ENCODE data around the gene CHRM4. TPM values are rescaled to one million over a fixed set of nuclear protein-coding genes. Genes with fewer than 3 reads are reported as not detected.

The CHRM4 gene
- total and polyA plus RNA-seq, 7 experiments from 2014 or later: 0.15 to 3.5 (median 0.48) TPM; not detected in 2

GRCh38 chr11:46377831-46378230 is 13.7 kb downstream of the CHRM4 start:
- H3K4me1 ChIP-seq (ENCODE audit: control insufficient read depth in 2 of 2, insufficient read depth in 2 of 2, low read length in 2 of 2): peaks cover 8% of the 10 kb centered on the region in 2 donors
- H3K4me3 ChIP-seq (ENCODE audit: low read length): no peak overlapping the region
- CTCF ChIA-PET: interaction anchor here (1.1 to 1.5 kb wide), 2 partner anchors 9 to 26 kb away, joined by 3 to 5 read pairs; no protein-coding TSS in a partner anchor
- H3K27me3 ChIP-seq (ENCODE audit: control insufficient read depth in 2 of 2, insufficient read depth in 2 of 2, low read length in 2 of 2): no peaks in the 10 kb centered on the region
- POLR2A ChIA-PET: interaction anchor here (0.6 to 2.2 kb wide), 6 partner anchors 10 to 126 kb away, joined by 3 to 9 read pairs (median 4); no protein-coding TSS in a partner anchor
- H3K36me3 ChIP-seq (ENCODE audit: control insufficient read depth in 2 of 3, insufficient read depth in 3 of 3, low read length in 3 of 3): peaks cover 13 to 60% (median 18%) of the 10 kb centered on the region in 3 experiments
- Mint-ChIP-seq H3K4me1 (peaks cover 0 to 13% (median 10%) of the 10 kb centered on the region in 7 donors), H3K27ac (peak overlapping the region in 5 of 9 donors; percentile 19 to 84 (median 65)), H3K4me3 (peak overlapping the region in 1 of 10 donors; percentile 25), H3K27me3 (peaks cover 0 to 6% (median 0%) of the 10 kb centered on the region in 5 donors), H3K36me3 (peaks cover 0 to 21% (median 10%) of the 10 kb centered on the region in 5 donors), H3K9me3 (peaks cover 0 to 4% (median 0%) of the 10 kb centered on the region in 11 donors)
- H3K27ac ChIP-seq (ENCODE audit: low read depth, low read length): no peak overlapping the region
- H3K9me3 ChIP-seq (ENCODE audit: control insufficient read depth in 2 of 3, low read length in 3 of 3): no peaks in the 10 kb centered on the region
- intact Hi-C loops (cut with micrococcal nuclease): loop anchor here in 1 of 2 donors (1.0 kb wide), 1 partner anchor 9 kb away; no protein-coding TSS in a partner anchor
- ATAC-seq (no peak), DNase-seq (no peak)

DNA sequence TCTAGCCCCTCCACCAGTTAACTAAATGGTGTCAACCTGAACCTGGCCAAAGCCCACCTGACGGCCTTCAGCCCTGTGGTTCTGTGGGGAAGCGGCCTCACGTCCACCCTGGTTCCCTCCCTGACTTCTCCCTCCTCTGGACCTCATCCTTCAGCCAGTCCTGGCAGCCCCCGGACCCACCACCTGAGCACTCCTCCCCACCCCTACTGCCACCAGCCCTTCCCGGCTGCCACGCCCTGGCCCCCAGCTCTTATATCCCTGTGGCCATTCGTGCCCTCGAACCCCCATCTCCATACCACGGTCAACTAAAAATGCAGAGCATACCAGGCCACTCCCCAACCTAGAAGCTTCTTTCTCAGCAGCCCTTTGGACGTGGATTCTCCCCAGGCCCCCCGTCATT is 14.3 kb downstream of the CHRM4 start:
- Histone ChIP-seq H3K4me3 (ENCODE audit: low read length) (no peak overlapping the region), H3K27ac (ENCODE audit: low read depth, low read length) (no peak overlapping the region), H3K36me3 (ENCODE audit: control insufficient read depth in 2 of 3, insufficient read depth in 3 of 3, low read length in 3 of 3) (peaks cover 13 to 65% (median 21%) of the 10 kb centered on the region in 3 experiments), H3K4me1 (ENCODE audit: control insufficient read depth in 2 of 2, insufficient read depth in 2 of 2, low read length in 2 of 2) (peaks cover 2 to 3% of the 10 kb centered on the region in 2 donors), H3K27me3 (ENCODE audit: control insufficient read depth in 2 of 2, insufficient read depth in 2 of 2, low read length in 2 of 2) (no peaks in the 10 kb centered on the region), H3K9me3 (ENCODE audit: control insufficient read depth in 2 of 3, low read length in 3 of 3) (no peaks in the 10 kb centered on the region)
- peaks cover 0 to 5% (median 0%) of the 10 kb centered on the region in 5 donors for H3K27me3 Mint-ChIP-seq
- POLR2A ChIA-PET: interaction anchor here (1.5 kb wide), 2 partner anchors 10 to 21 kb away, joined by 4 to 6 read pairs; no protein-coding TSS in a partner anchor
- intact Hi-C loops (cut with micrococcal nuclease): no loop called here
- H3K4me3 Mint-ChIP-seq: no peak overlapping the region
- H3K4me1 Mint-ChIP-seq: peaks cover 0 to 13% (median 9%) of the 10 kb centered on the region in 7 donors
- H3K9me3 Mint-ChIP-seq: peaks cover 0 to 4% (median 0%) of the 10 kb centered on the region in 11 donors
- DNase-seq (no peak), ATAC-seq (no peak)
- CTCF ChIA-PET: interaction anchor here (1.1 kb wide), 1 partner anchor 8 kb away, joined by 3 read pairs; no protein-coding TSS in a partner anchor
- H3K36me3 Mint-ChIP-seq: peaks cover 0 to 21% (median 10%) of the 10 kb centered on the region in 5 donors
- peak overlapping the region in 3 of 9 donors; percentile 19 to 84 (median 73) for H3K27ac Mint-ChIP-seq

GRCh38 chr11:46376258-46377050 is 15.1 kb downstream of the CHRM4 start:
- H3K4me1 ChIP-seq (ENCODE audit: control insufficient read depth in 2 of 2, insufficient read depth in 2 of 2, low read length in 2 of 2): no peaks in the 10 kb centered on the region
- POLR2A ChIA-PET: interaction anchor here (1.5 kb wide), 1 partner anchor 11 kb away, joined by 6 read pairs; no protein-coding TSS in a partner anchor
- H3K36me3 ChIP-seq (ENCODE audit: control insufficient read depth in 2 of 3, insufficient read depth in 3 of 3, low read length in 3 of 3): peaks cover 13 to 73% (median 30%) of the 10 kb centered on the region in 3 experiments
- CTCF ChIA-PET: interaction anchor here (1.0 kb wide), 1 partner anchor 10 kb away, joined by 5 read pairs; no protein-coding TSS in a partner anchor
- Mint-ChIP-seq H3K9me3 (peaks cover 0 to 4% (median 0%) of the 10 kb centered on the region in 11 donors), H3K27ac (peak overlapping the region in 1 of 9 donors; percentile 62), H3K4me3 (no peak overlapping the region), H3K4me1 (peaks cover 0 to 10% (median 4%) of the 10 kb centered on the region in 7 donors), H3K27me3 (no peaks in the 10 kb centered on the region), H3K36me3 (peaks cover 0 to 21% (median 10%) of the 10 kb centered on the region in 5 donors)
- H3K27me3 ChIP-seq (ENCODE audit: control insufficient read depth in 2 of 2, insufficient read depth in 2 of 2, low read length in 2 of 2): no peaks in the 10 kb centered on the region
- no peak overlapping the region for H3K4me3 ChIP-seq (ENCODE audit: low read length)
- DNase-seq (no peak), ATAC-seq (no peak)
- intact Hi-C loops (cut with micrococcal nuclease): no loop called here
- H3K9me3 ChIP-seq (ENCODE audit: control insufficient read depth in 2 of 3, low read length in 3 of 3): no peaks in the 10 kb centered on the region
- H3K27ac ChIP-seq (ENCODE audit: low read depth, low read length): no peak overlapping the region

DNA sequence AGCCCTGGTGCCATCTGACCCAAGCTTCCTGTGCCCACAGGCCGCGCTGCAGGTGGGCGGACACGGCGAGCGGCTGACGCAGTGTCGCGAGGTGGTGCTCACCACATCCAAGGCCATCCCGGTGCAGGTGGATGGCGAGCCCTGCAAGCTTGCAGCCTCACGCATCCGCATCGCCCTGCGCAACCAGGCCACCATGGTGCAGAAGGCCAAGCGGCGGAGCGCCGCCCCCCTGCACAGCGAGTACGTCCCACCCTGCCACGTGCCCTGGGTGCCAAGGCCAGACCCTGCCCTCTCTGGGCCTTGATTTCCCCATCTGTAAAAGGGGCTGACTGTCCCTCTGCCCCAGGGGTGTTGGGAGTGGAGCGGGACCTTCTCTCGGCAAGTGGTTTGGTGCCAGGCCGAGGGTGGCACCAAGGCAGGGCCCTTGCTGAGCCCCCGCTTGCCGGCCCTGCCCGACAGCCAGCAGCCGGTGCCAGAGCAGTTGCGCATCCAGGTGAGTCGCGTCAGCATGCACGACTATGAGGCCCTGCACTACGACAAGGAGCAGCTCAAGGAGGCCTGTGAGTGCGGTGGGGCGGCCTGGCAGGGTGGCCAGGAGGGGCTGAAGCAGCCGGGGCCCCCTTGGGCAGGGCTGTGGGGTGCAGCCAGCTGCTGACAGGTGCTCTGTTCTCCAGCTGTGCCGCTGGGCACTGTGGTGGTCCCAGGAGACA is 16.0 kb downstream of the CHRM4 start:
- Mint-ChIP-seq H3K27ac (no peak overlapping the region), H3K4me3 (no peak overlapping the region), H3K9me3 (peaks cover 0 to 4% (median 0%) of the 10 kb centered on the region in 11 donors), H3K4me1 (peaks cover 0 to 8% (median 4%) of the 10 kb centered on the region in 7 donors), H3K36me3 (peaks cover 0 to 21% (median 10%) of the 10 kb centered on the region in 5 donors), H3K27me3 (no peaks in the 10 kb centered on the region)
- H3K36me3 ChIP-seq (ENCODE audit: control insufficient read depth in 2 of 3, insufficient read depth in 3 of 3, low read length in 3 of 3): peaks cover 13 to 81% (median 33%) of the 10 kb centered on the region in 3 experiments
- ChIA-PET CTCF (interaction anchor here (1.0 kb wide), 1 partner anchor 9 kb away, joined by 5 read pairs; no protein-coding TSS in a partner anchor), POLR2A (no interaction called here)
- ATAC-seq (no peak), DNase-seq (no peak)
- H3K4me3 ChIP-seq (ENCODE audit: low read length): no peak overlapping the region
- H3K27me3 ChIP-seq (ENCODE audit: control insufficient read depth in 2 of 2, insufficient read depth in 2 of 2, low read length in 2 of 2): no peaks in the 10 kb centered on the region
- no peak overlapping the region for H3K27ac ChIP-seq (ENCODE audit: low read depth, low read length)
- H3K4me1 ChIP-seq (ENCODE audit: control insufficient read depth in 2 of 2, insufficient read depth in 2 of 2, low read length in 2 of 2): no peaks in the 10 kb centered on the region
- H3K9me3 ChIP-seq (ENCODE audit: control insufficient read depth in 2 of 3, low read length in 3 of 3): no peaks in the 10 kb centered on the region
- intact Hi-C loops (cut with micrococcal nuclease): no loop called here

GRCh38 chr11:46374815-46375214 is 16.8 kb downstream of the CHRM4 start:
- H3K36me3 Mint-ChIP-seq: peaks cover 0 to 25% (median 13%) of the 10 kb centered on the region in 5 donors
- Histone ChIP-seq H3K27me3 (ENCODE audit: control insufficient read depth in 2 of 2, insufficient read depth in 2 of 2, low read length in 2 of 2) (no peaks in the 10 kb centered on the region), H3K9me3 (ENCODE audit: control insufficient read depth in 2 of 3, low read length in 3 of 3) (no peaks in the 10 kb centered on the region), H3K4me3 (ENCODE audit: low read length) (no peak overlapping the region), H3K36me3 (ENCODE audit: control insufficient read depth in 2 of 3, insufficient read depth in 3 of 3, low read length in 3 of 3) (peaks cover 13 to 89% (median 40%) of the 10 kb centered on the region in 3 experiments), H3K4me1 (ENCODE audit: control insufficient read depth in 2 of 2, insufficient read depth in 2 of 2, low read length in 2 of 2) (no peaks in the 10 kb centered on the region), H3K27ac (ENCODE audit: low read depth, low read length) (no peak overlapping the region)
- H3K4me1 Mint-ChIP-seq: peaks cover 0 to 6% (median 4%) of the 10 kb centered on the region in 7 donors
- ChIA-PET POLR2A (no interaction called here), CTCF (no interaction called here)
- no peak overlapping the region for H3K4me3 Mint-ChIP-seq
- no peaks in the 10 kb centered on the region for H3K27me3 Mint-ChIP-seq
- intact Hi-C loops (cut with micrococcal nuclease): no loop called here
- DNase-seq: no peak
- no peak for ATAC-seq
- H3K27ac Mint-ChIP-seq: peak overlapping the region in 2 of 9 donors; percentile 32 to 59
- H3K9me3 Mint-ChIP-seq: peaks cover 0 to 4% (median 0%) of the 10 kb centered on the region in 11 donors
